Brain microvascular endothelial cell (primary cell): ENCODE results near the gene NUSAP1.
"Not testable (repeated sequence)": the region's sequence is repeated elsewhere in the genome, so short reads cannot be mapped to it uniquely, and the experiment has no call there.

Source experiments
- DNase-seq: peaks from one replicate; pipeline ENCODE4 v3.0.0-alpha.2; 2020
- H3K27ac ChIP-seq: fragments of 250-450 bp; sonication (Bioruptor Pico); 2 replicates; pipeline ENCODE4 v1.5.1; 2020; ENCODE audit warnings: mild to moderate bottlenecking, moderate library complexity
- H3K27me3 ChIP-seq: fragments of 250-450 bp; sonication (Bioruptor Pico); replicated peaks from 2 replicates; pipeline ENCODE4 v1.5.1; 2020; ENCODE audit warnings: mild to moderate bottlenecking
- H3K36me3 ChIP-seq: fragments of 250-450 bp; sonication (Bioruptor Pico); replicated peaks from 2 replicates; pipeline ENCODE4 v1.5.1; 2020; ENCODE audit warnings: mild to moderate bottlenecking
- H3K4me3 ChIP-seq: 2 replicates; pipeline ENCODE4 v1.5.1; 2011; ENCODE audit warnings: low read depth, mild to moderate bottlenecking, control low read depth, low read length, moderate library complexity
- in situ Hi-C: cut with HindIII; loops from 2 replicates; pipeline ENCODE4 v1.10.0; 2017; ENCODE audit warnings: low sequenced_read_pairs, low pct_ligation_motif_present
- TF ChIP-seq, protein P1 (sequence below): IDR thresholded peaks from 2 replicates; pipeline ENCODE4 v1.5.1; 2011; ENCODE audit warnings: low read depth, mild to moderate bottlenecking, moderate library complexity, low read length, control low read depth, inconsistent platforms; ENCODE audit errors: missing control alignments

Gene NUSAP1

DNA sequence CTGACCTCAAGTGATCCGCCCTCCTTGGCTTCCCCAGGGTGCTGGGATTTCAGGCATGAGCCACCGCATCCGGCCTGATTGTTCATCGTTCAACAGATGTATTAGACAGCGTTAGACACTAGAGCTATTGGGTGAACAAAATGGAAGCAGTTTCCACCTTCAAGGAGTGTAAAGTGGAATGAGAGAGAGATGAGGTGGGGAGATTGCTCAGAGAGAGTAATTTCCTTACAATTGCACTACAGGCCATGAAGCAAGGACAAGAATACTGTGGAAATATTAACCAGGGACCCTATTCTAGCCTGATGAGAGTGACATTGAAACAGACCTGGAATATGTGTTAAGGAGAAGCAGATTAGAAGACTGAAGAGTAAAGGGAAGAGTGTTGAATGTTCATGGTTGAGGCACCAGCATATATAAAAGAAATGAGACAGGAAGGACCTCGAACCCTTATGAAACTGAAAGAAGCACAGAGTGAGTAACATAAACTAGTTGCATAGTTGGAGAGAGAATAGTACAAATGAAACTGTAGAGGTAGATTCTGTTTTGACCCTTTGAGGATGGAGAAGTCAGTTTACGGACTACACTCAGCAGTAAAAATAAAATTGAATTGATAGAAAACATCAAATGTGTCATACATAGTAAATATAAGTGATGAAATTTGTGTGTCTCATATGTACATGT is 91.4 kb downstream of the NUSAP1 start:
- no peak for DNase-seq
- H3K4me3 ChIP-seq: no peak overlapping the region
- in situ Hi-C loops: no loop called here
- TF ChIP-seq, protein P1, sequence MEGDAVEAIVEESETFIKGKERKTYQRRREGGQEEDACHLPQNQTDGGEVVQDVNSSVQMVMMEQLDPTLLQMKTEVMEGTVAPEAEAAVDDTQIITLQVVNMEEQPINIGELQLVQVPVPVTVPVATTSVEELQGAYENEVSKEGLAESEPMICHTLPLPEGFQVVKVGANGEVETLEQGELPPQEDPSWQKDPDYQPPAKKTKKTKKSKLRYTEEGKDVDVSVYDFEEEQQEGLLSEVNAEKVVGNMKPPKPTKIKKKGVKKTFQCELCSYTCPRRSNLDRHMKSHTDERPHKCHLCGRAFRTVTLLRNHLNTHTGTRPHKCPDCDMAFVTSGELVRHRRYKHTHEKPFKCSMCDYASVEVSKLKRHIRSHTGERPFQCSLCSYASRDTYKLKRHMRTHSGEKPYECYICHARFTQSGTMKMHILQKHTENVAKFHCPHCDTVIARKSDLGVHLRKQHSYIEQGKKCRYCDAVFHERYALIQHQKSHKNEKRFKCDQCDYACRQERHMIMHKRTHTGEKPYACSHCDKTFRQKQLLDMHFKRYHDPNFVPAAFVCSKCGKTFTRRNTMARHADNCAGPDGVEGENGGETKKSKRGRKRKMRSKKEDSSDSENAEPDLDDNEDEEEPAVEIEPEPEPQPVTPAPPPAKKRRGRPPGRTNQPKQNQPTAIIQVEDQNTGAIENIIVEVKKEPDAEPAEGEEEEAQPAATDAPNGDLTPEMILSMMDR: no peak
- no peak overlapping the region for H3K27ac ChIP-seq
- H3K36me3 ChIP-seq: no peaks in the 10 kb centered on the region
- no peaks in the 10 kb centered on the region for H3K27me3 ChIP-seq

DNA sequence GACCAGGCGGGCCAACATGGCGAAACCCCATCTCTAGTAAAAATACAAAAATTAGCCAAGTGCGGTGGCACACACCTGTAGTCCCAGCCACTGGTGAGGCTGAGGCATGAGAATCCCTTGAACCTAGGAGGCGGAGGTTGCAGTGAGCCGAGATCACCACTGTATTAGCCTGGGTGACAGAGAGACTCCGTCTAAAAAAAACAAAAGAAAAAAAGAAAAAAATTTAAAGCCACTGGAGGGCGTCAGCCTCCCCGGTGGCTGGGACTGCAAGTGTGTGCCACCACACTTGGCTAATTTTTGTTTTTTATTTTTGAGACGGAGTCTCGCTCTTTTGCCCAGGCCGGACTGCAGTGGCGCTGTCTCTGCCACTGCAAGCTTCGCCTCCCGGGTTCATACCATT is 92.1 kb downstream of the NUSAP1 start:
- Histone ChIP-seq H3K27me3 (no peaks in the 10 kb centered on the region), H3K27ac (no peak overlapping the region), H3K4me3 (no peak overlapping the region), H3K36me3 (no peaks in the 10 kb centered on the region)
- TF ChIP-seq, protein P1: no peak
- in situ Hi-C loops: no loop called here
- no peak for DNase-seq

DNA sequence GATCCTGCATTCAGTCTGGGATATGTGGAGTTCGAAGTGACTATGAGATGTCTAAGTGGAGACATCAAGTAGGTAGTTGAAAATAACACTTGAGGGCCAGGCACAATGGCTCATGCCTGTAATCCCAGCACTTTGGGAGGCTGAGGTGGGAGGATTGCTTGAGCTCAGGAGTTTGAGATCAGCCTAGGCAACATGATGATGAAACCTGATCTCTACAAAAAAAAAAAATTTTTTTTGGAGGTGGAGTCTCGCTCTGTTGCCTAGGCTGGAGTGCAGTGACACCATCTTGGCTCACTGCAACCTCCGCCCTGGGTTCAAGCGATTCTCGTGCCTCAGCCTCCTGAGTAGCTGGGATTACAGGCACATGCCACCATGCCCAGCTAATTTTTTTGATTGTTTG is 93.2 kb downstream of the NUSAP1 start:
- in situ Hi-C loops, H3K36me3 ChIP-seq, DNase-seq, H3K27me3 ChIP-seq, H3K4me3 ChIP-seq, H3K27ac ChIP-seq: not testable (repeated sequence)

DNA sequence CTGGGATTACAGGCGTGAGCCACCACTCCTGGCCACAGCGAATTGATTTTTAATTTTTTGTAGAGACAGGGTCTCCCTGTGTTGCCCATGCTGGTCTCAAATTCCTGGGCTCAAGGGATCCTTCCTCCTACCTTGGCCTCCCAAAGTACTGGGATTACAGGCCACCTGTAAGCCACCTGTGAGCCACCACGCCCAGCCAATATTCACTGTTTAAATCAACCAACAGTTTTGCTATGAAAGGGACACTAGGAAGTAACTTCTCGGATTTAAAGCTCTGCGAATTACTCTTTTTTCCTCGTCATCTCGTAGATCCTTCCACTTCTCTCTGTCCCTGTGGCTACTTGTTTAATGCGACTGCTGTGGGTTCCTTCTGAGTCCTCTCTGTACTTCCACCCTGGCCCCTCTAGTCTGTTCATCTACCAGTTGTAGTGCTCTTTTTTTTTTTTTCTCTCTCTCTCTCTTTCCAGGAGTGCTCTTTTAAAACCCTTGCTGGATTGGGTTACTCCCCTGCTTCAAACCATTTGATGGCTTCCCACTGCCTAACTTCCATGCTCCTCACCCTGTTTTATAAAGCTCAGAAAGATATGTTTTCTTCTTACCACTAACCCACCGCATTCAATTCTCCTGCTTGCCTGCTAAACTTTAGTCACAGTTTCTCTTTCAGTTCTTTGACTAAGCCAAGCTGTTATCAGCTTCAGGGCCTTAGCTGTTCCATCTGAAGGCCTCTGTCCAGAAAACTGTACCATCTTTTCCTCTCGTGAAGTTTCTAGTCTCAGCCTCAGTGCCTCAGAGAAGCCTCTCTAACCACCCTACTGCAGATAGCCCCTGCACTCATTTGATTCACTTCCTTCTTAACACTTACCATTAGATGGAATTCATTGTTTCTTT is 96.6 kb downstream of the NUSAP1 start:
- TF ChIP-seq, protein P1: no peak
- DNase-seq: peak; percentile 8
- in situ Hi-C loops: no loop called here
- Histone ChIP-seq H3K4me3 (no peak overlapping the region), H3K36me3 (no peaks in the 10 kb centered on the region), H3K27me3 (no peaks in the 10 kb centered on the region), H3K27ac (no peak overlapping the region)
